NCI-H1092 (cell line): ENCODE results near the gene OR4E1.
"Not testable (repeated sequence)": the region's sequence is repeated elsewhere in the genome, so short reads cannot be mapped to it uniquely, and the experiment has no call there.

Experiments
- DNase-seq: peaks from one replicate; lab custom pipeline; 2025; lab: John Stamatoyannopoulos, UW

Gene OR4E1

DNA sequence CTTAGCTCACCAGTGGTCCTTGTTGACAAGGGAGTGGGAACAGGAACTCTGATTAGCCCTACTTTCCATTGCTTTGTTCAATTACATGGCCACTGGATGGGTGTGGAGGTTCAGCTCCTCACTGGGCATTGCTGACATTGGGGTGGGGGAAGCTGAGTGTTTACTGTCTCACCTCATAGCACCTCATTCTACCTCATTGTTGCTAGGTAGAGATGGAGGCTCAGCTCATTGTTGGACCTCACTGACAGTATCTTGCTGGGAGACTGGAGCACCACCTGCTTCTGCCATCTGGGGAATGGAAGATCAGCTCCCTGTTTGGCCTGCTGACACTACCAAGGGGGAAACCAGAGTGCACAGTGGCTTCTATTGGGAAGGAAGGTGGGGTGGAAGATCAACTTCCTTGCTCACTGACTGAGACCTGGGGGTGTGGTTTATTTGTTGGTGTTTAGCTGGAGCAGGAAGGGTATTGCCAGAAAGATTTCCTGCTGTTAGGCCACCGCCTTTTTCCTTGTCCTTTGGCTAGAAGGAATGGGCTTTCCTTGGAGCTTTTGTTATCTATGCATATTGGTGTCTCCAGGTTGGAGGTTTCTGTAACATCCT lies 21.3 kb downstream of the OR4E1 start:
- DNase-seq = no peak

DNA sequence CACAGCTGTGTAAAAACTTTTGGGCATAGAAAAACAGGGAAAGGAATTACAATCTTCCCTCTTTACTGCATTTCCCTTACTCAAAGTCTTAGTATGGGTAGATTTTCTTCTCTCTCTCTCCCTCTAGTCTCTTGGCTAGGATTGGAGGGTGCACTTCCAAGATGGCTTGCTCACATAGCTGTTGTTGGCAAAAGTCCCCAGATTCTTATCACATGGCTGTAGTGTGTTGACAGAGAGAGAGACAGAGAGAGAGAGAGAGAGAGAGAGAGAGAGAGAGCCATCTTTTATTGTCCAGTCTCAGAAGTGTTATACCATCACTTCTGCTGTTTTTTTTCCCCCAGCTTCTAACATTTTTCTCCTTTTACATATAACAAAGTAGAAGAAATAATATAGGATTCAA lies 26.2 kb downstream of the OR4E1 start:
- DNase-seq = no peak

DNA sequence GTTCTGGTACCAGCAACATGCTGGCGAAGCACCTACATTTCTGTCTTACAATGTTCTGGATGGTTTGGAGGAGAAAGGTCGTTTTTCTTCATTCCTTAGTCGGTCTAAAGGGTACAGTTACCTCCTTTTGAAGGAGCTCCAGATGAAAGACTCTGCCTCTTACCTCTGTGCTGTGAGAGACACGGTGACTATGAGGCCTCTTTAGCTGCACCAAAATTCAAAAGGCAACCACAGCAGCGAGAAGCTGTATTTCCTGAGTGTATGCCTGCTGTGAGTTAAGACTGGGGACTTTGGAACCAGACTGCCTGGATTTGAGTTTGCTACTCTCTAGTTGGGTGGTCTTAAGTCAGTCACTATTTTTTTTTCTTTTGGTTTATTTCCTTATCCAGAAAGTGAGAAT lies 30.2 kb downstream of the OR4E1 start:
- no peak for DNase-seq

DNA sequence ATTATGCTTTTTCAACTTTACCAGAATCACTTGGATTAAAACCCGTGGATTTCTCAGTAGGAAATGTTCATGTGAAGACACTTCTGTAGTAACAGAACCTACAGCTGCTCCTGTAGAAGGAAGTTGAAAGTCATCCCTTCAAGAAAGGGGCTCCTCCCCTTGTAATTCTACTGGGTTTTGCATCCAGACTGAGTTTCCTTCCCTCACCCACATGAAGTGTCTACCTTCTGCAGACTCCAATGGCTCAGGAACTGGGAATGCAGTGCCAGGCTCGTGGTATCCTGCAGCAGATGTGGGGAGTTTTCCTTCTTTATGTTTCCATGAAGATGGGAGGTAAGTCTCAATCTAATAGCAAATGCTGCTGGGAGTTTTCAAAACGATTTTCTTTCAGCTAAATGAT lies 30.9 kb downstream of the OR4E1 start:
- DNase-seq = no peak

DNA sequence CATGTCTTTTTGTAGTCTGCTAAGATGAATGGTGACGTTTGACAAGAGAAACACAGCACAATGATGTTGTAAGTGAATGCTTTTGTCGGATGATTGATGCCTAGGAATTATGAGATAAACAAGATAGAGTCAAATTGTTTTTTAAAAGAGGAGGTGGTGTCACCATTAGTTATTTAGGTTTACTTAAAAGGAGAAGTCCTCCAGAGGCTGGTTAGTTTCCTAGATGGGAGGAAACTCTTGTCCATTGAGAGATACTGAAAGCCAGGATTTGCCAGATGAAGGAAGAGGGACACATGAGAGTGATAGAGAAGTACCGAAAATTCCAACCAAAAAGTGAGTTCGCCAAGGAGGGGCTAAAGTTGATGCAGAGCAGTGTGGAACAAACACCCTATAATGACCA lies 38.8 kb downstream of the OR4E1 start, which contains the start of gene OR10G2:
Gene OR10G2 (minus strand): TSS at position 101 of the 400 bp plus-strand sequence. CDS start 98 bp downstream, at position 3.
- no peak for DNase-seq

DNA sequence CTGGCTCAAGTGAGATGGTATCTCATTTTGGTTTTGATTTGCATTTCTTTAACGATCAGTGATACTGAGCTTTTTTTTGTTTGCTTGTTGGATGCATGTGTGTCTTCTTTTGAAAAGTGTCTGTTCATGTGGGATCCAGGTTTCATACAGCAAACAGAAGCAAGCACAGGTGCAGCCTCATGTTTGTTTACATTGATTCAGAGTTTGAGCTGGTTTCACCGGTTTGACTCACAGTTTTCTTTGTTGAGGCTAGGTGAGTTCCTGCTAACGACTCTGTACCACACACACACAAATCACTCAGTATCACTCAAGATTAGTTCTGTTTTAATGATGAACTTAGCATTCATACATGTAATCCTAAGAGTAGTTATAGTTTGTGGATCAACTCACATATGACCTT lies 42.5 kb downstream of the OR4E1 start:
- no peak for DNase-seq

DNA sequence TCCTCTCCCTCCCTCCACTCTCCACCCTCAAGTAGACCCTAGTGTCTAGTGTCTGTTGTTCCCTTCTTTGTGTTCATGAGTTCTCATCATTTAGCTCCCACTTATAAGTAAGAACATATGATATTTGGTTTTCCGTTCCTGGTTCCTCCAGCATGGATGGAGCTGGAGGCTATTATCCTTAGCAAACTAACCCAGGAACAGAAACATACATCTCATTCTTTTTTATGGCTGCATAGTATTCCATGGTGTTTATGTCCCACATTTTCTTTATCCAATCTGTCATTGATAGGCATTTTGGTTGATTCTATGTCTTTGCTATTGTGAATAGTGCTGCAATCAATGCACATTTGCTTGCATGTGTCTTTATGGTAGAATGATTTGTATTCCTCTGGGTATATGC lies 43.1 kb downstream of the OR4E1 start:
- DNase-seq = not testable (repeated sequence)

DNA sequence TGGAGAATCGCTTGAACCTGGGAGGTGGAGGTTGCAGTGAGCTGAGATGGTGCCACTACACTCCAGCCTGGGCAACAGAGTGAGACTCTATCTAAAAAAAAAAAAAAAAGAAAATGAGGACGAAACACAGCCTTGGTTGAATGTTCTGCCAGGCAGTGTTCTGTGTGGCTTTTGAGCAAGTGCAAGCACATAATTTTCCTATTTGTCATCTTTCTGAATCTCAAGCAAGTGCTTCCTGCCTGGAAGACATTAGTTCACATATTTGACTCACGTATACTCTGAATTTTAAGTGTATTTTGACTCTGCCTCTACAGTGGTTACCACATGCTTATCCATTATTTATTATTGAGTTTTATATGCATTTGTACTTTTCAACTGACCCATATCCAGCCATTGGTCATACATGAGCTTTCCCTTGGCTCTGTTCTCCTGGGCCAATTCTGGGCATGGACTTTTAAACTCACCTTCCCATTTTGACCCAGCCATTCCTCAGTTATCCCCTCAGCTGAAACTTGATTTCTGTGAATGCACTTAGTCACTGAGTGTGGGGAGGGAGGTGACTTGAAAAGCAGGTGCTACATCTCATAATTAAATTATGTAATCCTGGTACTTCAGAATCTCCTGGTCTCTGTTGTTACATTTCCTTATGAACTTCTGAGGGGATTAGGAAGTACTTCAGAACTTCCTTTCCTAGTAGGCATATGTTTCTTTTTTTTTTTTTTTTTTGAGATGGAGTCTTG lies 47.0 kb downstream of the OR4E1 start:
- DNase-seq = no peak
